Trophoblast cell (in vitro differentiated cells and primary cell): ENCODE data around the gene HERC4.
"Not testable (repeated sequence)": the region's sequence is repeated elsewhere in the genome, so short reads cannot be mapped to it uniquely, and the experiment has no call there.

ENCODE experiments used
- DNase-seq, 2 donors: peaks; one replicate each; pipeline ENCODE4 v3.0.0-alpha.2; 2016
- H2AFZ ChIP-seq: 2 replicates; pipeline ENCODE4 v1.6.1; 2013; ENCODE audit warnings: low read length, moderate library complexity, mild to moderate bottlenecking; ENCODE audit not compliant: insufficient read depth, poor library complexity
- H2AK5ac ChIP-seq: 2 replicates; pipeline ENCODE4 v1.6.1; 2013; ENCODE audit warnings: mild to moderate bottlenecking, low read length
- H2BK120ac ChIP-seq: 2 replicates; pipeline ENCODE4 v1.6.1; 2013; ENCODE audit warnings: low read length, mild to moderate bottlenecking, moderate library complexity; ENCODE audit not compliant: insufficient read depth, poor library complexity
- H2BK12ac ChIP-seq: 2 replicates; pipeline ENCODE4 v1.6.1; 2013; ENCODE audit warnings: mild to moderate bottlenecking, low read length, moderate library complexity
- H2BK5ac ChIP-seq: 2 replicates; pipeline ENCODE4 v1.6.1; 2013; ENCODE audit warnings: low read length, low read depth, moderate library complexity, mild to moderate bottlenecking; ENCODE audit not compliant: poor library complexity
- H3K14ac ChIP-seq: 2 replicates; pipeline ENCODE4 v1.6.1; 2013; ENCODE audit warnings: mild to moderate bottlenecking, low read length
- H3K18ac ChIP-seq: 2 replicates; pipeline ENCODE4 v1.6.1; 2013; ENCODE audit warnings: mild to moderate bottlenecking, low read length
- H3K23ac ChIP-seq: 2 replicates; pipeline ENCODE4 v1.6.1; 2013; ENCODE audit warnings: low read length
- H3K27ac ChIP-seq: 2 replicates; pipeline ENCODE4 v1.5.1; 2013; ENCODE audit warnings: low read depth, mild to moderate bottlenecking, inconsistent platforms, low read length, moderate library complexity
- H3K27me3 ChIP-seq: 2 replicates; pipeline ENCODE4 v1.6.1; 2013; ENCODE audit warnings: inconsistent platforms, mild to moderate bottlenecking, low read length, moderate library complexity; ENCODE audit not compliant: insufficient read depth
- H3K36me3 ChIP-seq, 2 experiments: 1 replicate in 1 of 2; 2 replicates in 1 of 2; pipeline ENCODE4 v1.6.1; 2013; ENCODE audit warnings: low read length in 2 of 2, mild to moderate bottlenecking in 2 of 2, moderate library complexity in 1 of 2; ENCODE audit not compliant: insufficient read depth in 2 of 2, control insufficient read depth in 1 of 2
- H3K4ac ChIP-seq: 2 replicates; pipeline ENCODE4 v1.6.1; 2013; ENCODE audit warnings: low read depth, mild to moderate bottlenecking, low read length, moderate library complexity
- H3K4me1 ChIP-seq, 2 experiments: 1 replicate in 1 of 2; 2 replicates in 1 of 2; pipeline ENCODE4 v1.6.1; 2013; ENCODE audit warnings: low read length in 2 of 2, mild to moderate bottlenecking in 2 of 2, moderate library complexity in 1 of 2; ENCODE audit not compliant: insufficient read depth in 2 of 2, control insufficient read depth in 1 of 2
- H3K4me2 ChIP-seq: 2 replicates; pipeline ENCODE4 v1.6.1; 2013; ENCODE audit warnings: inconsistent platforms, mild to moderate bottlenecking, low read length, moderate library complexity
- H3K4me3 ChIP-seq: 2 replicates; pipeline ENCODE4 v1.5.1; 2013; ENCODE audit warnings: mild to moderate bottlenecking, low read depth, low read length, inconsistent platforms
- H3K79me1 ChIP-seq: one replicate; pipeline ENCODE4 v1.6.1; 2013; ENCODE audit warnings: low read length
- H3K79me2 ChIP-seq: 2 replicates; pipeline ENCODE4 v1.6.1; 2013; ENCODE audit warnings: low read length, mild to moderate bottlenecking; ENCODE audit not compliant: control insufficient read depth, insufficient read depth, poor library complexity
- H3K9ac ChIP-seq: 2 replicates; pipeline ENCODE4 v1.6.1; 2013; ENCODE audit warnings: mild to moderate bottlenecking, low read length
- H3K9me3 ChIP-seq: 2 replicates; pipeline ENCODE4 v1.6.1; 2013; ENCODE audit warnings: low read depth, mild to moderate bottlenecking, control low read depth, inconsistent platforms, low read length; ENCODE audit not compliant: insufficient read depth
- H4K12ac ChIP-seq: 2 replicates; pipeline ENCODE4 v1.6.1; 2013; ENCODE audit warnings: low read depth, mild to moderate bottlenecking, low read length, moderate library complexity
- H4K8ac ChIP-seq: 2 replicates; pipeline ENCODE4 v1.6.1; 2013; ENCODE audit warnings: low read depth, mild to moderate bottlenecking, low read length, moderate library complexity
- H4K91ac ChIP-seq: one replicate; pipeline ENCODE4 v1.6.1; 2013; ENCODE audit warnings: low read depth, mild to moderate bottlenecking, low read length, moderate library complexity
- WGBS: extraction: QIAGEN DNeasy Blood & Tissue Kit; methylation state at CpG from one replicate; pipeline ENCODE4 v1.1.7; 2013; ENCODE audit warnings: missing lambda C conversion rate; ENCODE audit not compliant: insufficient read length, insufficient coverage; ENCODE audit errors: extremely low coverage; 5-methylcytosine and 5-hydroxymethylcytosine counted together

HERC4 gene

GRCh38 chr10:67969875-67970274, 105.2 kb downstream of the HERC4 start:
- no peak overlapping the region for H2AFZ ChIP-seq
- no peak overlapping the region for H3K9ac ChIP-seq
- H2BK5ac ChIP-seq: no peak overlapping the region
- H3K79me1 ChIP-seq: no peaks in the 10 kb centered on the region
- H3K4ac ChIP-seq: no peak overlapping the region
- H3K4me3 ChIP-seq: no peak overlapping the region
- no peak overlapping the region for H4K12ac ChIP-seq
- H2AK5ac ChIP-seq: no peak overlapping the region
- H4K8ac ChIP-seq: no peak overlapping the region
- no peak for DNase-seq
- H2BK120ac ChIP-seq: no peak overlapping the region
- H3K36me3 ChIP-seq: peaks cover 12 to 14% of the 10 kb centered on the region in 2 experiments
- H3K23ac ChIP-seq: no peak overlapping the region
- H3K79me2 ChIP-seq: no peaks in the 10 kb centered on the region
- no peak overlapping the region for H3K18ac ChIP-seq
- no peak overlapping the region for H3K27ac ChIP-seq
- H3K9me3 ChIP-seq: no peaks in the 10 kb centered on the region
- H4K91ac ChIP-seq: no peak overlapping the region
- no peaks in the 10 kb centered on the region for H3K4me1 ChIP-seq
- no peak overlapping the region for H2BK12ac ChIP-seq
- H3K4me2 ChIP-seq: no peak overlapping the region
- H3K27me3 ChIP-seq: no peaks in the 10 kb centered on the region
- no peak overlapping the region for H3K14ac ChIP-seq

- H4K12ac ChIP-seq, H3K4ac ChIP-seq, H3K23ac ChIP-seq, H3K27me3 ChIP-seq, H3K9me3 ChIP-seq, H3K79me2 ChIP-seq, H3K4me2 ChIP-seq, H4K91ac ChIP-seq, H3K4me3 ChIP-seq, H2AK5ac ChIP-seq, H2BK5ac ChIP-seq, H3K18ac ChIP-seq, H4K8ac ChIP-seq, H3K14ac ChIP-seq, H2AFZ ChIP-seq, H2BK120ac ChIP-seq, H3K4me1 ChIP-seq, H3K9ac ChIP-seq, H3K79me1 ChIP-seq, H2BK12ac ChIP-seq, H3K36me3 ChIP-seq, H3K27ac ChIP-seq: not testable (repeated sequence)
- peak; percentile 64 to 78 for DNase-seq
- WGBS: no CpG with 5 or more reads among the region's 4 CpGs
Measured at GRCh38 chr10:67966035-67966434, 109.0 kb downstream of the HERC4 start.

DNA sequence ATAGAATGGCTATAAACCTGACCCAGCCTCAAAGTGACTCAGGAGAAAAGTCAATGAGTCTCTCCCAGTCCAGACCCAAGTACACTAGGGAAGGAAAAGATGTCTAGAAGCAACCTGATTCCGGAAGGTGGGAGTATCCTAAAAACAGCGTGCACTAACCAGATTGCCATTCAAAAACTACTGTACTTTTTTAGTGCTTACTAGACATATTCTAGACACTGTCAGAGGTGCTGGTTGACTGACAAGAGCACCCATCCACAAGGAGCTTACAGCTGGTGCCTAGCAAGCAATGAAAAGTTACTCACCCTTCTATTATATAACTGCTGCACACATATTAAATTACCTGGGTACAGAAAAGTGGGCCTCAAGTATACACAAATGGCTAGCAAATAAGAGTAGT, 109.6 kb downstream of the HERC4 start:
- Histone ChIP-seq H3K27ac (no peak overlapping the region), H4K12ac (no peak overlapping the region), H3K36me3 (peaks cover 3 to 6% of the 10 kb centered on the region in 2 experiments), H3K14ac (no peak overlapping the region), H2AK5ac (no peak overlapping the region), H4K91ac (no peak overlapping the region), H3K4me3 (no peak overlapping the region), H3K79me1 (no peaks in the 10 kb centered on the region), H3K9me3 (no peaks in the 10 kb centered on the region), H3K4ac (no peak overlapping the region), H2BK5ac (no peak overlapping the region), H3K4me1 (no peaks in the 10 kb centered on the region), H3K18ac (no peak overlapping the region), H2BK120ac (no peak overlapping the region), H3K23ac (no peak overlapping the region), H3K9ac (no peak overlapping the region), H2AFZ (no peak overlapping the region), H3K4me2 (no peak overlapping the region), H4K8ac (no peak overlapping the region), H3K79me2 (no peaks in the 10 kb centered on the region), H3K27me3 (no peaks in the 10 kb centered on the region), H2BK12ac (no peak overlapping the region)
- WGBS: no CpG with 5 or more reads among the region's 2 CpGs
- DNase-seq: no peak

DNA sequence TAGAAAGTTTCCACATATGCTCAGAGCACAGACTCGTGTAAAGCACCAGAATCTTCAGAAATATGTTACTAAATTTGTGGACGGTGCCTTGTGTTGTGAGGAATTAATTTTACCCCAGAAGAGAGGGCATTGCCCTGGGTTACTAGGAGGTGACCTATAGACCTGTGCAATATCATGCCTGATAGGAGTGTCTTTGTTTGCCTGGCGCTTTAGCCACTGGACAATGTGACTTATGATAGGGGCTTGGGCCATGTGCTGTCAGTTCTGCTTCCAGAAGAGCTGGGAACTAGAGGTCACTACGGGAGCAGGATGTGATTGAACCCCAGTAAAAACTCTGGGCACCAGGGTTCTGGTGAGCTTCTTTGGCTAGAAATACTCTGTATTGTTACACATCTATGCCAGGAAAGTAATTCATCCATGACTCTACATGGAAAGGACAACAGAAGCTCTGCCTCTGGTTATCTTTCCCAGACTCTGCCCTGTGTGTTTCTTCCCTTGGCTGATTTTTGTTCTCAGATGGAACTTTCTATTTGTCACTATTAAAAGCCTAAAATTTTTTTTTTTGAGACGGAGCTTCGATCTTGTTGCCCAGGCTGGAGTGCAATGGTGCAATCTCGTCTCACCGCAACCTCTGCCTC, 115.1 kb downstream of the HERC4 start:
- Histone ChIP-seq H2BK12ac (no peak overlapping the region), H3K4me3 (no peak overlapping the region), H2AFZ (no peak overlapping the region), H3K4me2 (no peak overlapping the region), H4K12ac (no peak overlapping the region), H3K27me3 (no peaks in the 10 kb centered on the region), H3K18ac (no peak overlapping the region), H4K8ac (no peak overlapping the region), H3K23ac (no peak overlapping the region), H4K91ac (no peak overlapping the region), H3K9me3 (no peaks in the 10 kb centered on the region), H2AK5ac (no peak overlapping the region), H3K79me1 (no peaks in the 10 kb centered on the region), H3K79me2 (no peaks in the 10 kb centered on the region), H3K36me3 (peaks cover 2 to 6% of the 10 kb centered on the region in 2 experiments), H2BK5ac (no peak overlapping the region), H3K4me1 (no peaks in the 10 kb centered on the region), H2BK120ac (no peak overlapping the region), H3K27ac (no peak overlapping the region), H3K4ac (no peak overlapping the region), H3K9ac (no peak overlapping the region), H3K14ac (no peak overlapping the region)
- DNase-seq: no peak
- no CpG with 5 or more reads among the region's 8 CpGs for WGBS
